ENCODE data around the gene ELOB.

ELOB gene

DNA sequence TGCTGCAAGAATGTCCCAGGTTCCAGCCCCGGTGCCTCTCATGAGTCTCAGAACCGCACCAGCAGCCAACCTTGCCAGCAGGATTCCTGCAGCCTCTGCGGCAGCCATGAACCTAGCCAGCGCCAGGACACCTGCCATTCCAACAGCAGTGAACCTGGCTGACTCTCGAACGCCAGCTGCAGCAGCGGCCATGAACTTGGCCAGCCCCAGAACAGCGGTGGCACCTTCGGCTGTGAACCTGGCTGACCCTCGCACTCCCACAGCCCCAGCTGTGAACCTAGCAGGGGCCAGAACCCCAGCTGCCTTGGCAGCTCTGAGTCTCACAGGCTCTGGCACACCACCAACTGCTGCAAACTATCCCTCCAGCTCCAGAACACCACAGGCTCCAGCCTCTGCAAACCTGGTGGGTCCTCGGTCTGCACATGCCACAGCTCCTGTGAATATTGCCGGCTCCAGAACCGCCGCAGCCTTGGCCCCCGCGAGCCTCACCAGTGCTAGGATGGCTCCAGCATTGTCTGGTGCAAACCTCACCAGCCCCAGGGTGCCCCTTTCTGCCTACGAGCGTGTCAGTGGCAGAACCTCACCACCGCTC, 9.8 kb downstream of the ELOB start:
- no peak for DNase-seq (ENCODE audit: low read depth)
- TF ChIP-seq, protein P1, sequence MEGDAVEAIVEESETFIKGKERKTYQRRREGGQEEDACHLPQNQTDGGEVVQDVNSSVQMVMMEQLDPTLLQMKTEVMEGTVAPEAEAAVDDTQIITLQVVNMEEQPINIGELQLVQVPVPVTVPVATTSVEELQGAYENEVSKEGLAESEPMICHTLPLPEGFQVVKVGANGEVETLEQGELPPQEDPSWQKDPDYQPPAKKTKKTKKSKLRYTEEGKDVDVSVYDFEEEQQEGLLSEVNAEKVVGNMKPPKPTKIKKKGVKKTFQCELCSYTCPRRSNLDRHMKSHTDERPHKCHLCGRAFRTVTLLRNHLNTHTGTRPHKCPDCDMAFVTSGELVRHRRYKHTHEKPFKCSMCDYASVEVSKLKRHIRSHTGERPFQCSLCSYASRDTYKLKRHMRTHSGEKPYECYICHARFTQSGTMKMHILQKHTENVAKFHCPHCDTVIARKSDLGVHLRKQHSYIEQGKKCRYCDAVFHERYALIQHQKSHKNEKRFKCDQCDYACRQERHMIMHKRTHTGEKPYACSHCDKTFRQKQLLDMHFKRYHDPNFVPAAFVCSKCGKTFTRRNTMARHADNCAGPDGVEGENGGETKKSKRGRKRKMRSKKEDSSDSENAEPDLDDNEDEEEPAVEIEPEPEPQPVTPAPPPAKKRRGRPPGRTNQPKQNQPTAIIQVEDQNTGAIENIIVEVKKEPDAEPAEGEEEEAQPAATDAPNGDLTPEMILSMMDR (IDR thresholded peaks at IDR 0.05; ENCODE audit: low read length, missing control alignments), result no peak
- no peak overlapping the region for H3K4me3 ChIP-seq (replicated peaks; ENCODE audit: low read depth, low read length)

DNA sequence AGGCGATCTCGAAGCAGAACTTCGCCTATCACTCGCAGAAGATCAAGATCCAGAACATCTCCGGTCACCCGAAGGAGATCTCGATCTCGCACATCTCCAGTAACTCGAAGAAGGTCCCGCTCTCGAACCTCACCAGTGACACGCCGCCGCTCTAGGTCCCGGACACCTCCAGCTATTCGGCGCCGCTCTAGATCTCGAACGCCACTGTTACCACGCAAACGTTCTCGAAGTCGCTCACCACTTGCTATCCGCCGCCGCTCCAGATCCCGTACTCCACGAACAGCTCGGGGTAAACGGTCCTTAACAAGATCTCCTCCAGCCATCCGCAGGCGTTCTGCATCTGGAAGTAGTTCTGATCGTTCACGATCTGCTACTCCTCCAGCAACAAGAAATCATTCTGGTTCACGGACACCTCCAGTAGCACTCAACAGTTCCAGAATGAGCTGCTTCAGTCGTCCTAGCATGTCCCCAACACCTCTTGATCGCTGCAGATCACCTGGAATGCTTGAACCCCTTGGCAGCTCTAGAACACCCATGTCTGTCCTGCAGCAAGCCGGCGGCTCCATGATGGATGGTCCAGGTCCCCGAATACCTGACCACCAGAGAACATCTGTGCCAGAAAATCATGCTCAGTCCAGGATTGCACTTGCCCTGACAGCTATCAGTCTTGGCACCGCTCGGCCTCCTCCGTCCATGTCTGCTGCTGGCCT, 10.5 kb downstream of the ELOB start:
- TF ChIP-seq, protein P1 (IDR thresholded peaks at IDR 0.05; ENCODE audit: low read length, missing control alignments), result no peak
- no peak overlapping the region for H3K4me3 ChIP-seq (replicated peaks; ENCODE audit: low read depth, low read length)
- no peak for DNase-seq (ENCODE audit: low read depth)

DNA sequence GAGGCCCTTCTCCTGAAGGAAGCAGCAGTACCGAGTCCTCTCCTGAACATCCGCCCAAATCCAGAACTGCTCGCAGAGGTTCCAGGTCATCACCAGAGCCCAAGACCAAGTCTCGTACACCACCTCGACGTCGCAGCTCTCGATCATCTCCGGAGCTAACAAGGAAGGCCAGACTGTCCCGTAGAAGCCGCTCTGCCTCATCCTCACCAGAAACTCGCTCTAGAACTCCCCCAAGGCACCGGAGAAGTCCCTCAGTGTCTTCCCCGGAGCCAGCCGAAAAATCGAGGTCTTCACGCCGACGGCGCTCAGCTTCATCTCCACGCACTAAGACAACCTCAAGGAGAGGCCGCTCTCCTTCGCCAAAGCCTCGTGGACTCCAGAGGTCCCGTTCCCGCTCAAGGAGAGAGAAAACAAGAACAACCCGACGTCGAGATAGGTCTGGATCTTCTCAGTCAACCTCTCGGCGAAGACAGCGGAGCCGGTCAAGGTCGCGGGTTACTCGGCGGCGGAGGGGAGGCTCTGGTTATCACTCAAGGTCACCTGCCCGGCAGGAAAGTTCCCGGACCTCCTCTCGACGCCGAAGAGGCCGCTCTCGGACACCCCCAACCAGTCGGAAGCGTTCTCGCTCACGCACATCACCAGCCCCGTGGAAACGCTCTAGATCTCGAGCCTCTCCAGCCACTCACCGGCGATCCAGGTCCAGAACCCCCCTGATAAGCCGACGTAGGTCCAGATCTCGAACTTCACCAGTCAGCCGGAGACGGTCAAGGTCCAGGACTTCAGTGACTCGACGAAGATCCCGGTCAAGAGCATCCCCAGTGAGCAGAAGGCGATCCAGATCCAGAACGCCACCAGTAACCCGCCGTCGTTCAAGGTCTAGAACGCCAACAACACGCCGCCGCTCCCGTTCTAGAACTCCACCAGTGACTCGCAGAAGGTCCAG, 11.3 kb downstream of the ELOB start:
- DNase-seq (ENCODE audit: low read depth), result no peak
- H3K4me3 ChIP-seq (replicated peaks; ENCODE audit: low read depth, low read length), result no peak overlapping the region
- TF ChIP-seq, protein P1 (IDR thresholded peaks at IDR 0.05; ENCODE audit: low read length, missing control alignments), result no peak

DNA sequence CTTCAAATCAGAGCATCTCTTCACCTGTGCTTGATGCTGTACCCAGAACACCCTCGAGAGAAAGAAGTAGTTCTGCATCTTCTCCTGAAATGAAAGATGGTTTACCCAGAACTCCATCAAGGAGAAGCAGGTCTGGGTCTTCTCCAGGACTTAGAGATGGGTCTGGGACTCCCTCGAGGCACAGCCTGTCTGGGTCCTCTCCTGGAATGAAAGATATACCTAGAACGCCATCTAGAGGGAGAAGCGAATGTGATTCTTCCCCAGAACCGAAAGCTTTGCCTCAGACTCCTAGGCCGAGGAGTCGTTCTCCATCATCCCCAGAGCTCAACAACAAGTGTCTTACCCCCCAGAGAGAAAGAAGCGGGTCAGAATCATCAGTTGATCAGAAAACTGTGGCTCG, 12.4 kb downstream of the ELOB start:
- TF ChIP-seq, protein P1 (IDR thresholded peaks at IDR 0.05; ENCODE audit: low read length, missing control alignments), result no peak
- no peak overlapping the region for H3K4me3 ChIP-seq (replicated peaks; ENCODE audit: low read depth, low read length)
- DNase-seq (ENCODE audit: low read depth), result no peak

DNA sequence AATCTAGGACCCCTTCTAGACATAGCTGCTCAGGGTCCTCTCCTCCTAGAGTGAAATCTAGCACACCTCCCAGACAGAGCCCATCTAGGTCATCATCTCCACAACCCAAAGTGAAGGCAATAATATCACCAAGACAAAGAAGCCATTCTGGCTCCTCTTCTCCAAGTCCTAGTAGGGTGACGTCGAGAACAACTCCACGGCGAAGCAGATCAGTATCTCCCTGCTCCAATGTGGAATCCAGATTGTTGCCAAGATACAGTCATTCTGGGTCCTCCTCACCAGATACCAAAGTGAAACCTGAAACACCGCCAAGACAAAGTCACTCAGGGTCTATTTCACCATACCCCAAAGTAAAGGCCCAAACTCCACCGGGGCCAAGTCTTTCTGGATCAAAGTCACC, 13.9 kb downstream of the ELOB start:
- no peak for DNase-seq (ENCODE audit: low read depth)
- TF ChIP-seq, protein P1 (IDR thresholded peaks at IDR 0.05; ENCODE audit: low read length, missing control alignments), result no peak
- H3K4me3 ChIP-seq (replicated peaks; ENCODE audit: low read depth, low read length), result no peak overlapping the region

DNA sequence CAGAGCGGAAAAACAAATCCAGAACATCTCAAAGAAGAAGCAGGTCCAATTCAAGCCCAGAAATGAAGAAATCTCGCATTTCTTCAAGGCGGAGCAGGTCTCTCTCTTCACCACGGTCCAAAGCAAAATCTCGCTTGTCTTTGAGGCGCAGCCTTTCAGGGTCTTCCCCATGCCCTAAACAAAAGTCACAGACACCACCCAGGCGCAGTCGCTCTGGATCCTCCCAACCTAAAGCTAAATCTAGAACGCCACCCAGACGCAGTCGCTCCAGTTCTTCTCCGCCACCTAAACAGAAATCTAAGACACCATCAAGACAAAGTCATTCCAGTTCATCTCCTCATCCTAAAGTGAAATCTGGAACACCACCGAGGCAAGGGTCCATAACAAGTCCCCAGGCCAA, 14.4 kb downstream of the ELOB start:
- DNase-seq (ENCODE audit: low read depth), result no peak
- TF ChIP-seq, protein P1 (IDR thresholded peaks at IDR 0.05; ENCODE audit: low read length, missing control alignments), result no peak
- H3K4me3 ChIP-seq (replicated peaks; ENCODE audit: low read depth, low read length), result no peak overlapping the region

All from fibroblast of pulmonary artery (primary cell).